Suppressor macrophage (primary cell): ENCODE results near the gene USHBP1.
"Not testable (repeated sequence)": the region's sequence is repeated elsewhere in the genome, so short reads cannot be mapped to it uniquely, and the experiment has no call there.

ENCODE experiments used
- DNase-seq, 4 experiments: peaks; one replicate each; pipeline ENCODE4 v3.0.0-alpha.2; 2020 to 2022

Gene USHBP1

DNA sequence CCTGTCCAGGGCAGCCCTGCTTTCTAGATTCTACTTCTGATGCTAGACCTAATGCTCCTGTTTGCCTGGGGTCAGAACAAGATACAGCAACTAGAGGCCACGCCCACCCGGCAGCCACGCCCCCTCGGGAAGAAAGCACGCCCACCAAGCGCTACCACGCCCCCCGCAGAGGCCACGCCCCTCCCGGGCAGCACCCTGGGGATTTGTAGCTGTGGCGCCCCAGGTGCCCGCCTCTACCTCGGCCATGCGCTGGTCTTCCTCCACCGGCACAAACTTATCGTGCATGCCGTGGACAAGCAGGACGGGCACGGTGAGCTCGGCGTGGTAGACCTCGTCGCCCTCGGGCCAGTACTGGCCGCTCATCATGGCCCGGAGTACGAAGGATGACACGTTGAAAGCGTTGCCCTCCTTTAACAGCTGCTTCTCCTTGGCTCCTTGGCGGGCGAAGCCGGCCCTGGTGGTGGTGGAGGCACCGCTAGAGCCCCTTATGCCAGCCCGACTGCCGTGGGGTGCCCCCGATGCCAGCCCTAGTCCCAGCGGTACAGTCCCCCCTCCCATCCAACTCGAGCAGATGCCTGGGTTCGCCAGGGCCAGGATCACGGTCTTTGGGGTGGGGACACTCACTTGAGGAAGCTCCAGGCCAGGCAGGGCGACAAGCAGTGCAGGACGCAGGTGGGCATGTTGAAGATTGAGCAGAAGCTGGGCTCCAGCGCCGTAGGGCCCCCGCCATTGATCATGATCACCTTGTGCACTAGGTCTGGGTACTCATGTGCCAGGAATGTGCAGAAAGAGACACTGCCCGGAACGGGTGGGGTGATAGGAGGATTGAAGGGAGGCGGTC lies 29.7 kb upstream of the USHBP1 start:
- DNase-seq = peak in 2 of 4 experiments; percentile 24 to 53

GRCh38 chr19:17293605-17294004 lies 29.1 kb upstream of the USHBP1 start:
- no peak for DNase-seq

DNA sequence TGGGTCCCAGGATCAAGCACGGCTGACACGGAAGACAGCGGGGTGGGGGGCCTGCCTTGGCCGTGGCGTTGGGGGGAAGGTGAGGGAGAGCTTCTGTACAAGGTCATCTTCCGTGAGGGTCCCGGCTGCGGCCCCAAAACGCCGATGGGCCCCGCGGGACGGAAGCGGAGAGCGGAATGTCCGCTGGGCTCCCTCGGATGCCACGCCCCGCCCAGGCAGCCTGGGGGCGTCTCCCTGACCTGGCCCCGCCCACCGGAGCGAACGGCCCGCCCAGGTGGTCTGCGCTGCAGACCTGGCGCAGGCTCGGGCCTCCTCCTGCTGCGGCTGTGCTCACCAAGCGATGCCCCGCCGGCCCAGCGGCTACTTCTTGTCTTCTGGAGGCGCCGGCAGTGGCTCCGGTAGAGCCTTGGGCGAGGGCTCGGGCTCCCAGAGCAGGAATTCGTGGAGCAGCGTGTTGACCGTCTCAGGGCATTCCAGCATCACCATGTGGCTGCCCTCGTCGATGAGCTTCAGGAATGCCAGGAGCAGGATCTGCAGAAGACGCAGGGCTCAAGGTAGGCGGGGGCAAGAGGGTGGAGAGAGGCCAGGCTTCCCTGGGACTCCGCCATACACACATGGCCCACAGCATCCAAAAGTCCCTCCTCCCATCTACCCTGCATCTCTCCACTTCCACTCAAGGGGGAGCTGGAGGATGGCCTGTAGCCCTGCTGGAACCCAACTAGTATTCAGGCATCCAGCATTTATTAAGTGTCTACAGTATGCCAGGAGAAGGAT lies 27.9 kb upstream of the USHBP1 start:
- peak; percentile 81 to 87 (median 86) for DNase-seq

GRCh38 chr19:17289489-17289888 lies 24.9 kb upstream of the USHBP1 start:
- DNase-seq = peak; percentile 79 to 90 (median 84)

DNA sequence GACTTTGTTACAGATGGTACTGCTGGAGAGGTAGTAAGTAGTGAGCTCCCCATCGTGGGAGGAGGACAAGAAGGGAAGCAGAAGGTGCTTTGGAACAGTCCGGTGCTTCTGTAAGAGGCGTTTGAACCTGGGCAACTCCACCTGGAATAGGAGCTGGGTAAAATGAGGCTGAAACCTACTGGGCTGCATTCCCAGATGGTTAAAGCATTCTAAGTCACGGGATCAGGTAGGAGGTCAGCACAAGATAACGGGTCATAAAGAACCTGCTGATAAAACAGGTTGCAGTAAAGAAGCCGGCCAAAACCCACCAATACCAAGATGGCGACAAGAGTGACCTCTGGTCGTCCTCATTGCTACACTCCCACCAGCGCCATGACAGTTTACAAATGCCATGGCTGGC lies 22.2 kb upstream of the USHBP1 start:
- DNase-seq = no peak

DNA sequence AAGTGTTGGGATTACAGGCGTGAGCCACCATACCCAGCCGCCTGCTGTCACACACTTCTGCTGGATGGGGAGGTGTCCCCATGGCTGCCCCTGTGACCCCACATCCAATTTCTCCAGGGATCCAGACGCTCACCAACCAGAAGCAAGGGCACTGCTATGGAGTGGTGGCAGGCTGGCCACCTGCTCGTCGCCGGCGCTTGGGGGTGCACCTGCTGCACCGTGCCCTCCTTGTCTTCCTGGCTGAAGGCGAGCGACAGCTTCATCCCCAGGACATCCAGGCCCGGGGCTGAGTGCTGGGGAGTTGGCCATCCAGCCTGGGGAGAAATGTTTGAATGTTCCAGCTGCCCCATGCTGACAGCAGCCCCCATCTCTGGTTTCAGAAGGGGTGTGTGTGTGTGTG lies 21.7 kb upstream of the USHBP1 start:
- no peak for DNase-seq

DNA sequence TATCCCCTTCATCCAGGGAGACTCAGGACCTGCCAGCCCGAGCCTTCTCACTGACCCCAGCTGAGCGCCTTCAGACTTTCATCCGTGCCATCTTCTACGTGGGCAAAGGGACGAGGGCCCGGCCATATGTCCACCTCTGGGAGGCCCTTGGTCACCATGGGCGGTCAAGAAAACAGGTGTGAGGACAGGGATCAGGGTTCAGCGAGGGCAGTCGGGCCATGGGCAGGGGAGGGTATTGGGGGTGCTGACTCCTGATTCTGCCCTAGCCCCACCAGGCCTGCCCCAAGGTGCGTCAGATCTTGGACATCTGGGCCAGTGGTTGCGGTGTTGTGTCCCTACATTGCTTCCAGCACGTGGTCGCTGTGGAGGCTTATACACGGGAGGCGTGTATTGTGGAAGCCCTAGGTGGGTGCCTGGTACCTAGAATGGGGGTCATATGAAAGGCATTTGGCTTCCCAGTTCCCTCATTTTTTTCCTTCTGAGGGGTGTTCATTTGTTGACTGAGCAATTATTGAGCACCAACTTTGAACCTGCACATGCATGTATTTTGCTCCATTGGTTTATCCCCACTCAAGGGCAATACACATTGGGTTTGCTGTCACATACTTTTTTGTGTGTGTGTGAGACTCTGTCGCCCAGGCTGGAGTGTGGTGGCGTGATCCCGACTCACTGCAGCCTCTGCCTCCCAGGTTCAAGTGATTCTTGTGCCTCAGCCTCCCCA lies 21.0 kb upstream of the USHBP1 start:
- DNase-seq = no peak

DNA sequence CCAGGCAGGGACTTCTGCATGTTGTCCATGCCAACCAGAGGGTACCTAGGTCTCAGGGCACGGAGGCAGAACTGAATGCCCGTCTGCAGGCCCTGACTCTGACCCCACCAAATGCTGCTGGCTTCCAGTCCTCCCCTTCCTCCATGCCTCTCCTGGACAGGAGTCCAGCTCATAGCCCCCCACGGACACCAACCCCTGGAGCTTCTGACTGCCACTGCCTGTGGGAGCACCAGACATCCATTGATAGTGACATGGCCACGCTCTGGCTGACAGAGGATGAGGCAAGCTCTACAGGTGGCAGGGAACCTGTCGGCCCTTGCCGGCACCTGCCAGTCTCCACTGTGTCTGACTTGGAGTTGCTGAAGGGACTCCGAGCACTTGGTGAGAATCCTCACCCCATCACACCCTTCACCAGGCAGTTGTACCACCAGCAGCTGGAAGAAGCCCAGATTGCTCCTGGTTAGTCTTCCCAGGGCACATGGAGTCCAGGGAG lies 19.0 kb upstream of the USHBP1 start:
- no peak for DNase-seq

GRCh38 chr19:17282488-17283125 lies 18.1 kb upstream of the USHBP1 start:
- DNase-seq = peak; percentile 79 to 93 (median 86)

- peak; percentile 61 to 87 (median 82) for DNase-seq
Observed at GRCh38 chr19:17281391-17282304, 17.1 kb upstream of the USHBP1 start, which contains the start of gene ANKLE1. Gene ANKLE1, plus strand, starts transcription at chr19:17281901. Its CDS starts 20 bp downstream, at chr19:17281921.

- no peak for DNase-seq
Observed at GRCh38 chr19:17279436-17279835, 14.9 kb upstream of the USHBP1 start.

DNA sequence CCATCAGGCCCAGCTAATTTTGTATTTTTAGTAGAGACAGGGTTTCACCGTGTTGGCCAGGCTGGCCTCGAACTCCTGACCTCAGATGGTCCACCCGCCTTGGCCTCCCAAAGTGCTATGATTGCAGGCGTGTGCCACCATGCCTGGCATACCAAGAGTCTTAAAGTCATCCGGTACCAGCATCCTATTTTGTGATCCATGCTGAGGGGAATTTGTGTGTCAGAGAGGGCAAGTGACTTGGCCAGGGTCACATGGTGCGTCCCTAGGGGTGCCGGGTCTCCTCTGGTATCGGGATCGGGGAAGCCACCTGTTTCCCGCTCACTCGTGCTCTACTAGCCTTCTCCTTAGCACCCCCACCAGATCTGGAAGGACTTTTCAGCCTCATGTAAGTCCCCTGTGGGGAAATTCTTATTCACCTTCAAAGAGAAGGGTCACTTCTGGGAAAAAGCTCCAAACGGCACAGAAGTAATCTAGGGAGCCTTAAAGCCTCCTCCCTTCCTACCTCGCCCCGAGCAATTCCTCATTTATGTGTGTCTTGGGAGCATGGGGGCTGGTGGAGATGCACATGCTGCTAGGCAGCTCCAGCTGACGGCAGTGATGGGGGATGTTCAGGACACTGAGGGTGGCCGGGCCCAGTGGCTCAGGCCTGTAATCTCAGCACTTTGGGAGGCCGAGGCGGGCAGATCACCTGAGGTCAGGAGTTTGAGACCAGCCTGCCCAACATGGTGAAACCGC lies 11.1 kb upstream of the USHBP1 start:
- no peak for DNase-seq

GRCh38 chr19:17274892-17275291 lies 10.3 kb upstream of the USHBP1 start:
- not testable (repeated sequence) for DNase-seq

DNA sequence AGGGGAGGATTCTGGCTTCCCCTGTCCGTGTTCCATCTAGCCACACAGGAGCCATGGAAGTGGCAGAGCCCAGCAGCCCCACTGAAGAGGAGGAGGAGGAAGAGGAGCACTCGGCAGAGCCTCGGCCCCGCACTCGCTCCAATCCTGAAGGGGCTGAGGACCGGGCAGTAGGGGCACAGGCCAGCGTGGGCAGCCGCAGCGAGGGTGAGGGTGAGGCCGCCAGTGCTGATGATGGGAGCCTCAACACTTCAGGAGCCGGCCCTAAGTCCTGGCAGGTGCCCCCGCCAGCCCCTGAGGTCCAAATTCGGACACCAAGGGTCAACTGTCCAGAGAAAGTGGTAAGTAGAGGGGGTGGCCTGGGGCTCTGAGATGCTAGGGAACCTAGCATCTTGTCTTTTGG lies 4.2 kb upstream of the USHBP1 start:
- DNase-seq = no peak

GRCh38 chr19:17266975-17267788 lies 2.6 kb upstream of the USHBP1 start, which contains the start of gene BABAM1:
Gene BABAM1, plus strand, starts transcription at chr19:17267443. Its CDS starts 1,364 bp downstream, at chr19:17268807.
- peak; percentile 95 to 97 (median 97) for DNase-seq

DNA sequence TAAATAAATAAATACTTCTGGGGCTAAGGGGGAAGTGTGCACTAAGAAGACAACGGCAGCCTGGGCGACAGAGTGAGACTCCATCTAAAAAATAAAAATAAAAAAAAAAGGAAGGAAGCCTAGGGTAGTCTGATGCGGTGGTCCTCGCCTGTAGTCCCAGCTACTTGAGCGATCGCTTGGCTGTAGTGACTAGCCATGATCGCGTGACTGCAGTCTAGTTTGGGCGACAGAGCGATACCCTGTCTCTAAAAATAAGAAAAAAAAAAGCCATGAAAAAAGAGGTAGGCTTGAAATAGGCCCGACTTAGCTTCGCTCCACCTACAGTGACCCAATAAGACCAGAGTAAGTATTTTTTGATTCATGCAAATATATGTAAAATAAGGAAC lies 2.0 kb upstream of the USHBP1 start:
- DNase-seq = peak in 2 of 4 experiments; percentile 26 to 39

GRCh38 chr19:17266026-17266425 lies 1.5 kb upstream of the USHBP1 start:
- no peak for DNase-seq

DNA sequence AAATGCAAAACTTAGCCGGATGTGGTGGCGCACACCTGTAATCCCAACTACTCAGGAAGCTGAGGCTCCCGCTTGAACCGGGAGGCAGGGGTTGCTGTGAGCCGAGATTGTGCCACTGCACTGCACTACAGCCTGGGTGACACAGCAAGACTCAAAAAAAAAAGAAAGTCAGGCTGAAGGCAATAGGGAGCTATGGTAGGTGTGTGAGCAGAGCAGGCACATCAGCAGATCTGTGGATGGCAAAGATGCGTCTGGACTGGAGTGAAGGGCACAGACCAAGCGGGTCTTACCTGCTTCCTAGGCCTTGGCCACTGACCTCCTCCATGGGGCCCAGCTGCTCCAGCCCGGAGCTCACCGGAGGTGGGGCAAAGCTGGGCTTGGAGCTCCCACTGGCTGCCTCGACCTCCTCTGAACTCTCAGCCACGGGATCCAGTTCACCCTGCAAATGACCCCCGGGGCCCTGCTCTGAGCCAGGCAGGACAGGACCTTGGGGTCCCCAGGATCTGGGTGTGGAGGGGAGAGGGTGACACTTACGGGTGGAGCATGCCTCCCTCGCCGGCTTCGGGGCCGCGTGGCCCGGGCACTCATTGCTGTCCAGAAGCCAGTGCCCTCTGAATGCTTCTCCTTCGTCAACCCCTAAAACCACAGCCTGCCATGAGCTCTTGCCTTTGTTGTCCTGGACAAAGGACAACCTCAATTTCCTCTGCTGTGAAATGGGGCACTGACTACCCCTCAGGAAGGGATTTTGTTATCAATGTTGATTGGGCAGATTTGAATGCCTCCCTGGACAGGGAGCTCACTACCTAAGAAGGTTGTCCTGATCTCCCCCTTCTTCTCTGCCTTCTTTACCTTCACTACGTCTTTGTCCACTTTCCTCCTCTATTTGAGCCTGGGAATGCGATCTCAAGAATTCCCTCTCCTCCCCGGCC lies 569 bp downstream of the USHBP1 start:
- no peak for DNase-seq
